CD1c-positive myeloid dendritic cell (primary cell): Measurements from ENCODE around the gene TGFBI.

Experiments used
- DNase-seq: peaks from one replicate; pipeline ENCODE4 v3.0.0-alpha.2; 2016; ENCODE audit errors: extremely low spot score

The TGFBI gene

DNA sequence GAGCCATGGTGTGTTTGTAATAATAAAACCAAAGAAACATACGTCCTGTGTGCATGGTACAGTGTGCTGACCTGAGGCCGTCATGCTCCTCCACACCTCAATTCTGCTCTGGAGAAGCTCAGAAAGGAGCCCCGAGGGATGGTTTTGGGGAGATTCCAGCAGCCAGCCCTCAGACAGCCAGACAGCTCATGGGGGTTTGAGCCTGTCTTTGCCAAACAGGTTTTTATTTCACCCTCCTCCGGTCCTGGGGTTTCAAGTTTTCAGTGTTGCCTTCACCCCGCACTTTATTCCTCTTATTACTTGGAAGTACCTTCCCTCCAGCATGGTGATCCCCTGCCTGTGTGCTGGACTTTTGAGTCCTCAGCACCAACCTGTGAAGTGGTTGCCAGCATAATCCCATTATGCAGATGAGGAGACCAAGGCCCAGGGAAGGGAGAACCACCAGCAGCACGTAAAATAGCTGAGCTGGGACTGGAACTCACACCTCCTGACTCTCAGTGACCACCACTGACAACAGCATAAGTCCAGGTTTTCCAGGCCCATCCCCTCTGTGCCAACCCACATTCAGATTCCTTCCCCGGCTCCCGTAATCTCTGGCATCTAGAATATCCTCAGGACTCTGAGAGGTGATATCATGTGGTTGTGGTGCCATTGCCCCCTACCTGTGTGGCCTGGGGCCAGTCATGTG, 35.1 kb downstream of the TGFBI start:
- no peak for DNase-seq

DNA sequence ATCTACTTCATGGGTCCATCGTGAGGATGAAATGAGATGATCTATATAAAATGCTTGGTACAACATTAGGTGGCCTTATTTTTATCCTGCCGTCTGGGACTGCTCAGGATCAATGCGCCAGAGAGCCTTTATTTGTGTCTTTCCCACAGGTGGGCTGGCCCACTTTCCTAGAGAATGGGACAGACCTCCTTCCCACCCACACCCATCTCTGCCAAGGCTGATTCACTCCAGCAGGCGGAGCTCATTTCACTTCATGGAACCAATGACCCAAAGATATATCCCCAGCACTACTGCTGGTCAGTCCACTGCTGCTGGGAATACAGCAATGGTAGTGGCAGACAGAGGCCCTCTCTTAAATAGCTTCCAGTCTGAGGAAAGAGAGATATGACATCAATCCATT, 35.7 kb downstream of the TGFBI start:
- DNase-seq = no peak

DNA sequence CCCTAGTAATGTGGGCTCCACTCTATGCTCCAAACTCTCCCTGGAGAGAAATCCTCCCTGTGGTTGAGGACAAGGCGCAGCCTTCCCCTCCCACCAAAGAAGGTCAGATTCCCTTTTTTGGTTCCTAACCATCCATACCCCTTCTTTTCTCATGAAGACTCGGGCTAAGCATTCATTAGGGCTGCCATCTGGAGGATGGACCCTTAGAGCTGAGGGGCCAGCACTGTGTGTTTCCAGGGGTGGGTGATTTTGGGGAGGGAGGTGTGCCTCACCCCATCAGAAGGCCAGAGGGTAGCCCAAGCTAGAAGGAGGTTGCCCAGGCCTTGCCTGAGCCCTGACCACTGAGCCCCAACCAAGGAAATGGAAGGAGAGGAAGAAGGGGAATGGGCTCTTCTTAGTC, 36.8 kb downstream of the TGFBI start:
- no peak for DNase-seq

DNA sequence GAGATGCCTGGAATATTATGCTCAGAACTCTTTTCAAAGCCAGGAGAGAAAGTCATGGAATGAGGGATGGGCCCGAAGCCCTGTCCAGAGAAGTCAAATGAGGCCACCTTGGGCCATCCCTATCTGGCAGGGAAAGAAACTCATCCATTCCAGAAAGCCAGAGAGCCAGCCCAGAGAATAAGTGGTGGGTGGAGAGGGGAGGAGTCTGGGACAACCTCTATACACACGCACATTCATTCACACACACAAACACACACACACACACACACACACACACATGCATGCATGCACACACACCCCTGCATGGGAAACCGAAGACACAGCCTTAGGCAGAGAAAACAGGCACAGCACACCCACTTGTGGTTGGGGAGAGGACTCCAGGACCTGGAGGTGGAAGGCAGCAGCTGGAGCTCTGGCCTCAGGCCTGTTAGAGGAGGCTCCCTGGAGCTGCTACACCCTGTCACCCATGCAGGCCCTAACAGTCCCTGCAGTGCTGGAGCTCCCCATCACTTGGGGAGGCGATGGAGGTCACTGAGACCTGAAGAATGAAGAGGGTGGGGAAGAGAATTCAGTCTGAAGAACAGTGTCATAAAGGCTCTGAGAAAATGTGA, 38.0 kb downstream of the TGFBI start:
- DNase-seq = peak; percentile 13

DNA sequence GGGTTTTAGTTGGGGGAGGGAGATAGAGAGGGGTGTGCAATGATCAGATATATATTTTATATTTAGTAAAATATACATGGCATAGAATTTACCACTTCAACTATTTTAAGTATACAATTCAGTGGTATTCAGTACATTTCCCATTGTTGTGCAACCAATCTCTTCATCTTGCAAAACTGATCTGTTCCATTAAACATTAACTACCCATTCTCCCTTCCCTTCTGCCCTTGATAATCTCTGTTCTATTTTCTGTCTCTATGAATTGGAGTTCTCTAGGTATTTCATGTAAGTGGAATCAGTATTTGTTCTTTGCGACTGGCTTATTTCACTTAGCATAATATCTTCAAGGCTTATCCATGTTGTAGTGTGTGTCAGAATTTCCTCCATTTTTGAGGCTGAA, 38.6 kb downstream of the TGFBI start:
- no peak for DNase-seq

DNA sequence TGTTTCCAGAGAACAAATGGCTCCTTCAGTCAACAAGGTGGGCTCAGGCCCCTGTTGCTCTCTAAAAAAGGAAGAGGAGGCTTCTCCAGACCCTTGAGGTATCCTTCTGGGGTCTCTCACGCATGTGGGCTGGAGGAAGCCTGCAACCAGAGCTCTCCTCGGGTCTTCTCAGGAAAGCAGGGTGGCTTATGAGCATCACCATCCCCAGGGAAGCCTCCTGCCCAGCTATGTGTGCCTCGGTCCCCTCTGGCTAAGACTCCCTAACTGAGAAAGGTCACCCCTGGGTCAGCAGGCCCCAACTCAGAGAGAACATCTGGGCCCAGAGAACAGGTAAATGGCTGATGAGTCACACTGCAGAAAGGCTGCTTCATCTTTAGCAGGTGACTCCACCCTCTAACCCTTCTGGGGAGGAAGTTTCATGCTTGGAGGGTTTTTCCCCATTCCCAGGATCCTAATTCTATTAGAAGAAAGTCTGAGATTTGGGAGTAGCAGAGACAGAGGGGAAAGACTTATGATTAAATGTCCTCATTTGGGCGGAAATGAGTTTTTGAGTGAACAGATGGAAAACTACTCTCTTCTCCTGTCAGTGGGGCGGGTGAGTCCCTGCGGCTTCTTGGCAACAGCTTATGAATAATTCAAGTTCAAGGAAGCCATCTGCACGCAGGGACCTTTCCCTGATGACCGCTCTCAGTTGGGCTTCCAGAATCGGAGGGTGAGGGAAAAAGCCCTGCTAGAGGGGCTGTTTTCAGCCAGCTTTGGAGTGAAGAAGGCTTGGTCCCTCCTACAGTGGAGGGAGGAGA, 41.9 kb downstream of the TGFBI start:
- DNase-seq = no peak

DNA sequence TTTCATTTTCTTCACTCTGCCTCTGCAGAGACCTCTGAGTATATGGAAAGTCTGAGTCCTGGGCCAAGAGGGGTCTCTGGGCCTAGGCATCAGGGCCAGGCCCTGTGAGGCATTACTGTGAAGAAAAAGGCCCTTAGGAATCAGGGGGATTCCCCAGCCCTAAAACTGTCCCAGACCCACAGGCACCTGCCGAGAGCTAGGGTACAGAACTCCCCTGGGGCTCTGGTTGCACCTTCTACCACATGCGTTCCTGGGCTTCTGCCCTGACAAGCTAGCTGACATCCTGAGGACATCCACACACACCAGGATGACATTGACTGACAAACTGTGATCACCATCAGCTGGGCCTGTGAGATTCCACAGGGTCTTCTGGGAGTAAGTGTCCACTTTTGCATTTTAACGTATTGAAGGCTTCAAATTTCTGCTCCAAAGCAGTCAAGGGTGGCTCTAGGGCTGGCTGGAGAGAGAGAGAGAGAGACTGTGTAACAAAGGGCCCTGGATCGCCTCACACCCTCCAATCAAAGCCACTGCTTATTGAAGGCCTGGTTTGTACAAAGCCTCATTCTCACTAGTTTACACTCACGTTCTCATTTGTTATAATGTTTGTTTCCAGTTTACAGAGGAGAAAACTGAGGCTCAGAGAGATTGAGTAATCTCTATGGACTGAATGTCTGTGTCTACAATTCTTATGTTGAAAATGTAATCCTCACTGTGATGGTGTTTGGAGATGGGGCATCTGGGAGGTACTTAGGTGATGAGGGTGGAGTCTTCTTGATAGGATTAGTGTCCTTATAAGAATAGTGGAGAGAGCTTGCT, 45.1 kb downstream of the TGFBI start:
- no peak for DNase-seq

DNA sequence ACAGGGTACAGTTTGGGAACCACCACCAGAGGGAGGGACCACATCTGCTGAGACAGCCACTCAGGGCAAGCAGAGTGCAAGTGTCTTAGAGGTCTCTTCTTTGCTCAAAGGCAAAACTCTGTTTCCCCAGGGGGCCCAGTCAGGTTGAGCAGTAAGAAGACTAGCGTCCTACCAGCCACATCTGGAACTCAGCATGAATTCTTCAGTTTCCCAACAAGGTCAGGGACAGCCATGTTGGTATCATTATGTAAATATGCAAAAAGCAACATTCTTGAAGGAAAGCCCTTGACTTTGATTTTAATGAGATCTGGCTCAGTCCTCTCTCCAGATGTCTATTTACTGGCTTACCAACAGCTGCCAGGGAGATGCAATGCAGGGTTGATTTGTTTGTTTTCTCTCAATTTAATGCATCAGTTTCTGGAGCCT, 46.7 kb downstream of the TGFBI start:
- no peak for DNase-seq

DNA sequence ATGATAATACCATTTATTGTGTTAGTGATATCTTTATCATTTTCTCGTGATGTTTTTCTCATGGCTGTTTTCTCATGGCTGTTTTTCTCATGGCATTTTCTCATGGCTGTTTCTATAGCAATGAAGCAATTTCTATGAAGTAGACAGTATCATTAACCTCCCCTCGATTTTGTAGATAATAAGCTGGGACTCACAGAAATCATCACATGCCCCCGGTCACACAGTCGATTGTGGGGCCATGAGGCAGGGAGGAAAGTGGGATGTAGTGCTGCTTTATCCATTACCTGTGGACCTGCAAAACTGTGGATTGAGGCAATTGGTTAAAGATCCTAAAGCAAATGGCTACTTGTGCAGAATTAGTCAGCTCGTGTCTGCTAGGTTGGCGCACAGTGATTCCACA, 47.3 kb downstream of the TGFBI start:
- DNase-seq = no peak

DNA sequence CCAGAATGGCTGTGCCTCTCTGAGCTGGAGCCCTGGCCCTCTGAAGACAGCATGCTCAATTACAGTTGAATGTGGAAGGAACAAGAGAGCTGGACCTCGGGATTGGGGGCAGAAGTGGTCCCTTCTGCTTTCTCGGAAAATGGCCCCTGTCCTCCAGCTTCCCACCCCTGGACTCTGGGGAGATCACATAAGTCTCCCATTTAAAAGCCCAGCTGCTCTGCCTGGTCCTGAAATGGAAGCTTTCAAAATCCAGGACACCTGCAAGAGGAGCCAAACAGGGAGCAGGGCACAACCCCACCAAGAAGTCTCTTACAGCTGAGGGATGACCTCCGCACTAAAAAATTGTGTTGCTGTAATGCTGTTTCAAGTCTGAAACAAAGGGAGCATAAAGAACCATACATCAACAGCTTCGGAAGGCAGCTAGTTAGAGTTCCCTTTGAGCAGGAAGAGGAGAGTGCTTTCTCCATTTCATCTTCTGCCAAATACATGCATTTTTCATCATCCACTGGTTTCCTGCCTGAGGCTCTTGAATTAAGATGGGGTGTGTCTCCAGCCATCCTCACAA, 48.2 kb downstream of the TGFBI start:
- DNase-seq = no peak

DNA sequence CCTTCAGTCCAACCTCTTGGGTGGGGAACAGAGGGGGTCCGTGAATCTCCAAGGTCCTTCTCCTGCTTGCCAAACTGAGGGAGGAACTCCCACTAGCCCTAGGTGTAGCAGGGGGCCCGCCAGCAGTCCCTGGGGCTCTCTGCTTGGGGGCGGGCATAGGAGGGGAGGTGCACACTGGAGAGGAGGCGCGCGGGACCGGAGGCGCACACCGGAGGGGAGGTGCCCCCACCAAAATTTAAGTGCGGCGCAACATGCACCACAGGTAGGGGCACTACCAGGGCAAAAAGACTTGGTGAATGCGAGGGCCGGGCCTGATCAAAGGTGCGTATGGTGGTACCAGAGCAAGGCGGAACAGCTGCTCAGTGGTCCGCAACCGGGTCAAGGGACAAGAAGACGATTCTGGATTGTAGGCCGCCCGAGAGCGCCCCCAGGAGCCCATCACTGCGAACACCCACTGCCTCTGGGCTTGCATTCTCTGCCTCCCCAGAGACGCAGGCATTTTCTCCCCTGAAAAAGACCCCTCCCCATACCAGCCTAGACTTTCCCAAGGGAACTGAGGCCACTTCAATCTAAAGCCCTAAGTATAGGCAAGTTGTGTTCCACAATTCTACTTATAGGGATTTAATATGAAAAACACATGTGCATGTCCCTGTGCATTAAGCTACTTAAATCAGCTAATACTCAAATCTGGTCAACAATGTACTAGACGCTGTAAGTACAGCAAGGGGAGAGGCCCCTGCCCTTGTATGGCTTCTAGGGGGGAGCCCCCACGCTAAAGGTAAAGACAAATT, 50.6 kb downstream of the TGFBI start:
- DNase-seq = no peak

DNA sequence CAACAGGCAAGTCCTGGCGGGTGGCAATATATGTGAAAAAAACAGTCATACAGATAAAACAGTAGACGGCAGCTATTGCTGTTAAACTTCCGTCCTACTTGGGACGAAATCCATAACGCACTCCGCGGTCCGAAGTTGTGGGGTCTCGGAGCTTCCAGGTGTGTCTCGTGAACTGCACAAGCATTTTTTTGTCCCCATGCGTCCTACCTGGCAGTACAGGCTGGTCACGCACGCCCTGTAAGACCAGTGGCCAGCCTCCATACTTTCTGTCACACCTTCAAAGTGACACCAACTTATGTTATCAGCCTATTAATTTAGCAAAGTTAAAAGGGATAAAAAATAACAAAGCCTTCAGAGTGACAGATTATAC, 51.3 kb downstream of the TGFBI start:
- DNase-seq = no peak

DNA sequence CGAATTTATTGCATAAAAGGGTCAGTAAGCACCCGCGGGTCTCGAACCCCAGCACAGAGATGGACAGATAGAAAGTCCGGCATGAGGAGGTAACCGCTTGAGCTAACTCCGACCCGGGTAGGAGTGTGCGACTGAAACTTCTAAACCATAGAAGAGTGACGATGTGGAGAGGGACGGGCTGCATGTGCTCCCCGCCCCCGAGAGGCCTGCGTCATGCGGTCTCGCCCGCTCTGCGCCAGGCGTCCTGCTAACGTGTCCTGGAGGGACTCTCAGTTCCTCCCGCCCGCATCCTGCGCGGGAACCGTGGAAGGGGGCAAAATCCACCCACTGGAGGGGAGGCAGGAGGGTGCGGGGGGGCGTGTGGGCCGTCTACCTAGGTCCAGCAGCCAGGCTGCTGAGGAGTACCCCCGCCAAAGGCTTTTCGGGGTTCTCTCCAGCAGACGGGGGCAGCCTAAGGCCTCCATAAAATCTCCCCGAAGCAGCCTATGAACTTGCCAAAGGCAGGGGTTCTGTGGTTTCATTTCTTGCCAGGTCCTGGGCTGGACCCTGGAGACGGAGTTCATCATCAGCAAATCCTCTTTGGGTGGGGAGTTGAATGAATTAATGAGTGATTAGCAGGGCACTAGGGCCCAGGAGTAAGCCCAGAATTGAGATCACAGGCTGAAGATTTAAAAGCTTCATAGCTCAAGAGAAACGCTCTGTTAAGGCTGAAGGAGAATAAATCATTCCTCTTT, 51.9 kb downstream of the TGFBI start:
- DNase-seq = peak; percentile 91

DNA sequence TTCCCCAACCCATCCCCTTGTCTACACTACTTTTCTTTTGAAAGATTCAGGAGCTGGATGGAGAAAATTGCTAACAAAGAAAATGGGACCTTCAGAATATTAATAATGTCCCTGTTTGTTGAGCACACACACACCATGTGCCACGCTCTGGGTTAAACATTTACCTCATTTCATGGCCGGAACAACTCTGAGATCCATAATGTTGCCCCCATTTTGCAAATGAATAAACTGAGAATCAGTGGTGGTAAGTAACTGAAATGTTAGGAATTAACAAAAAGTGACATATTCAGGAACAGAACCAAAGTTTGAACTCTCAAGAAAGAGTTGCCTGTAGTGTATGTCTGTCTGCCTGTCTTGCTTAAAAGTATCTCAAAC, 52.4 kb downstream of the TGFBI start:
- no peak for DNase-seq

DNA sequence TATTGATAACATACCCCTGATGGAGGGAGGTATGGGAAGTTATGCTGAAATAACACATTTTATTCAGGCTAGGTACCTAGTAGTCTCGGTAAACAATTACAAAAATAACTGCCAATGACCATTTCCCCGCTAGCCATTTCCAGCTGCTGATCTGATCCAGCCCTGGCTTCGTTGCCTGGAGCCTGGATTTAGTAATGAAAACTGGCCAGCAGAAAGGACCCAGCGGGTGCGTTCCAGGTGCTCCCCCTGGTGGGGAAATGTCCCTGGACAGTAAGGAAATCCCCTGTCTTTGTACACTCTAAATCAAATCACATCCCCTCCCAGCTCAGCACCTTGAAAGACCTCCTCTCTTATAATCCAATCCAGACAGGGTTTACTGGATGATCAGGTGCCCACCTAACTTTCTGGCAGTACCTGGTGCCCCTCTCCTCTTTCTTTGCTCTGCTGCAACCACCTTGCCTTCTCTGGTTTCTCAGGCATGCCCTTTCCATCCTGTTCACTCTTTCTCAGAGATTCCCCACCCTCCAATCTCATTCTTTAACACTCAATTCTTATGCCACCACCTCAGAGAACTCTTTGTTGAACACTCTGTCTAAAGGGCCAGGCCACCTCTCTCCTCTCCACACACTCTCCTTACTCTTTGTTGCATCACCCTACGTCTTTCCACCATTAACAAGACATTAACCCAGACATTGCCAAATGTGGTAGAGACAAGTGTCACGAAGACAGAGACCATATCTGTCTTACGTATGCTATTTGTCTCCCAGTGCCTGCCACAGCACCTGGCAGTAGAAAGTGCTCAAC, 53.8 kb downstream of the TGFBI start:
- peak; percentile 73 for DNase-seq

DNA sequence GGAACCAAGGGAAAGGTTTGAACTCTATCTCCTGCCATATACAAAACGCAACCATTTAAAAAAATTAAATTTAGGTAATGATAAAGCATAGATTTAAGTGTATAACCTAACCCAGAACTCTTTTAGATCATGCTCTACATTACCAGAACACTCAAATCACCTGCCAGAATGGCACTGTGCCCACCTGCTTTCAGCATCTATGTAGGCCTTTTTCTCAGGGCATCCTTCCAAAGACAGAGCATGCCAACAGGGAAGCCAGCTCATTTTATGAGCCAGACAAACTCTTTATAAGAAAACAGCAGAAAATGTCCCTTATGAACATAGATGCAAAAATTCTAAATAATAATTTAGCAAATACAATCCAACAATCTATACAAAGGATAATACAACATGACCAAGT, 55.9 kb downstream of the TGFBI start:
- DNase-seq = no peak

DNA sequence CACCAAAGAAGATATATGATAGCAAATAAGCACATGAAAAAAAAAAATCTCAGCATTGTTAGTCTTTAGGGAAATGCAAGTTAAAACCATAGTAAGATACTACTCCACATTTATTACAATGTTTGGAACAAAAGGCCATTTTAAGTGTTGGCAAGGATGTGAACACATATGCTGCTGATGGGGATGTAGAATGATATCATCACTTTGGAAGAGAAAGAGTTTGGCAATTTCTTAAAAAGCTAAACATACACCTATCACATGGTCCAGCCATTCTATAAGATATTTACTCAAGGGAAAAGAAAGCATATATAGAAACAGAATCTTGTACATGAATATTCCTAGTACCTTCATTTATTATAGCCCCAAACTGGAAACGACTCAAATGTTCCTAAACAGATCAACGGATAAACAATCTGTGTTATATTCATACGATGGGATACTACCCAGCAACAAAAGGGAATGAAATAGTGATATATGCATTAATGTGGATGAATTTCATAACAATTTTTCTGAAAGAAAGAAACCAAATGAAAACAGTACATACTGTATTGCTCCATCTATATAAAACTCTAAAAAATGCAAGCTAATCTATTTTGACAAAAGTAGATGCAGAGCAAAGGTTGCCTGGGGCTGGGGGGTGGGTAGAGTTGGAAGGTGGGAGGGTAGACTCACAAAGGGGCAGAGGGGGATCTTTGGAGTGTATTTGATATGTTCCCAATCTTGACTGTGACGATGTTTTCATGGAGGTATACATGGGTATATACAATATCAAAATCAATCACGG, 58.2 kb downstream of the TGFBI start:
- no peak for DNase-seq

DNA sequence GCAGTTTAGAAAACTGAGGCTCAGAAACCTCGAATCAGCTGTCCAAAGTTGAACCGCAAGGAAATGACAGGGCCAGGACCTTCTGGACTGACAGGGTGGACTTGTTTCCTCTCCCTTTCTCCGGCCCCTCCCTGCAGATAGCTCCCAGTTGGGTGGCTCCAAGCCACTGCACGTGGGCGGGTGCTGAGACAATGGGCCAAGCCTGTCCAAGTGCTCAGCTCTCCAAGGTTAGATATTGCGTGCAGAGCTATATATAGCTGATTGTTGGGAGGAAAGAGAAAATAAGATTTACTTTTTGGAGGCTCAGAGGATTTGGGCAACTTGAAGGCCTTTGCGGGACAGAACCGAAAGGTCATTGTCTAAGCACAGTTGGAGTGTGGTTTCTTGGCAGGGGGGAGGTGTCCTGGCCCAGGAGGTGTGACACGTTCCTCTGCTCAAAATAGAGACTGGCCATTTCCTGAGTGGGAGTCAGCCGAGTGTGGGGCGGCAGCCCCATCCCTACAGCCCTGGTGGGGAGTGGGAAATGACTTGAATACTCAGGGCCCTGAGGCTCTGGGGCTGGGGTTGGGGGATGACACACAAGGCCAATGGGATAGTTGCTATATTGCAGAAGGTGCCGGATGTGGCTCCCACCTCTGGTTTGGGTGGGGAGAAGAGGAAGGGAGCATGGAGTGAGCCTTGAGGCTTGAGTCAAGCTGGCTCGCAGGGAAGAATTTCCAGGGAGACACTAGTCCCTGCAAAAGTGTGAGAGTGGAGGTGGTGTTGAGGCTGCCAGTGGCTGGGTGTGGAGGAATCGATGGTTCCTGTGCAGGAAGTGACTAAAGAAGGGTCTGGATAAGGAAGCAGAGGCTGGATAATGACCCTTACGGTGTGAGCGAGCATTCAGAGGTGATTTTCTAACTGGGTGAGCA, 59.4 kb downstream of the TGFBI start:
- no peak for DNase-seq
